Stimulated activated CD8-positive, alpha-beta memory T cell treated with anti-CD3 and anti-CD28 coated beads, Interleukin-4, amount 100 ng/mL, for 48 hours (primary cell): Measurements from ENCODE around the gene CD81.

ENCODE experiments used
- DNase-seq: peaks from one replicate; pipeline ENCODE4 v3.0.0-alpha.2; 2020

Gene CD81

GRCh38 chr11:2391181-2391975 is 14.3 kb downstream of the CD81 start:
- no peak for DNase-seq

GRCh38 chr11:2392241-2392959 is 15.3 kb downstream of the CD81 start:
- no peak for DNase-seq

GRCh38 chr11:2393111-2393868 is 16.2 kb downstream of the CD81 start:
- no peak for DNase-seq

- DNase-seq: no peak
Measured at GRCh38 chr11:2393941-2394817, 17.1 kb downstream of the CD81 start.

GRCh38 chr11:2394818-2395105 is 17.7 kb downstream of the CD81 start:
- no peak for DNase-seq

- DNase-seq: no peak
Measured at GRCh38 chr11:2395211-2395730, 18.2 kb downstream of the CD81 start.

GRCh38 chr11:2395856-2396255 is 18.7 kb downstream of the CD81 start:
- no peak for DNase-seq

- no peak for DNase-seq
Measured at GRCh38 chr11:2396471-2396870, 19.4 kb downstream of the CD81 start.

GRCh38 chr11:2397005-2397404 is 19.9 kb downstream of the CD81 start:
- no peak for DNase-seq

- DNase-seq: no peak
Measured at GRCh38 chr11:2398664-2399355, 21.7 kb downstream of the CD81 start.

GRCh38 chr11:2399488-2400068 is 22.5 kb downstream of the CD81 start:
- DNase-seq: peak; percentile 53

GRCh38 chr11:2400069-2400761 is 23.1 kb downstream of the CD81 start, which contains the start of gene TSSC4:
TSS of gene TSSC4 (plus strand) at chr11:2400750. CDS start at chr11:2402634, 1,884 bp downstream.
- peak; percentile 99 for DNase-seq

GRCh38 chr11:2400762-2401435 is 23.8 kb downstream of the CD81 start:
- no peak for DNase-seq

- DNase-seq: no peak
Measured at GRCh38 chr11:2401436-2401984, 24.4 kb downstream of the CD81 start.

GRCh38 chr11:2402106-2402505 is 25.0 kb downstream of the CD81 start:
- no peak for DNase-seq

- no peak for DNase-seq
Measured at GRCh38 chr11:2402890-2403645, 26.0 kb downstream of the CD81 start.

- no peak for DNase-seq
Measured at GRCh38 chr11:2404735-2405196, 27.7 kb downstream of the CD81 start.

- DNase-seq: no peak
Measured at GRCh38 chr11:2406451-2406850, 29.3 kb downstream of the CD81 start.

GRCh38 chr11:2406878-2407410 is 29.8 kb downstream of the CD81 start:
- DNase-seq: no peak
